GM13977 (cell line): Measurements from ENCODE around the gene LIN7C.

Source experiments
- DNase-seq: peaks from one replicate; pipeline ENCODE4 v3.0.0; 2012; ENCODE audit warnings: low spot score
- CTCF ChIP-seq: IDR thresholded peaks from 2 replicates; pipeline ENCODE4 v1.5.1; 2012; ENCODE audit warnings: mild to moderate bottlenecking, control low read depth; ENCODE audit not compliant: insufficient read depth; ENCODE audit errors: extremely low read depth, missing control alignments
- in situ Hi-C: fragments of 300-500 bp; cut with MboI; formaldehyde crosslinking; loops from one replicate; pipeline ENCODE4 v1.12.0; 2022; ENCODE audit warnings: low sequenced_read_pairs, low pct_unique_long_range_greater_than_20kb, mixed read lengths, inconsistent platforms; ENCODE audit not compliant: unreplicated experiment

Gene LIN7C

GRCh38 chr11:27514076-27514475 lies 7.5 kb upstream of the LIN7C start:
- no peak for TF ChIP-seq CTCF
- in situ Hi-C loops = no loop called here
- no peak for DNase-seq

GRCh38 chr11:27513389-27513788 lies 6.8 kb upstream of the LIN7C start:
- in situ Hi-C loops = no loop called here
- no peak for DNase-seq

GRCh38 chr11:27512238-27512637 lies 5.7 kb upstream of the LIN7C start:
- DNase-seq = no peak
- in situ Hi-C loops = no loop called here
- no peak for TF ChIP-seq CTCF

More at GRCh38 chr11:27513389-27513788, 6.8 kb upstream of the LIN7C start:
- TF ChIP-seq CTCF = no peak

GRCh38 chr11:27509908-27510307 lies 3.3 kb upstream of the LIN7C start:
- DNase-seq = no peak
- in situ Hi-C loops = no loop called here
- TF ChIP-seq CTCF = no peak

GRCh38 chr11:27507557-27508322 lies 1.2 kb upstream of the LIN7C start:
- DNase-seq = no peak
- TF ChIP-seq CTCF = no peak
- in situ Hi-C loops = no loop called here

GRCh38 chr11:27505781-27506180 lies 788 bp downstream of the LIN7C start:
- in situ Hi-C loops = no loop called here
- TF ChIP-seq CTCF = no peak
- no peak for DNase-seq
